HG02759 (cell line): Measurements from ENCODE around the gene SRPK2.
A peak's percentile ranks its signal among the peaks of the same experiment; 100 is the strongest.

Experiments used
- ATAC-seq: cut with Tn5 transposase; IDR thresholded peaks from one replicate; pipeline ENCODE4 v1.9.1; 2021; ENCODE audit warnings: mild to moderate bottlenecking, moderate library complexity; ENCODE audit not compliant: unreplicated experiment

The SRPK2 gene

GRCh38 chr7:105107458-105107857, 281.3 kb downstream of the SRPK2 start:
- ATAC-seq = no peak

- no peak for ATAC-seq
Measured at GRCh38 chr7:105106473-105106872, 282.2 kb downstream of the SRPK2 start.

- no peak for ATAC-seq
Measured at GRCh38 chr7:105105579-105105978, 283.1 kb downstream of the SRPK2 start.

- ATAC-seq = no peak
Measured at GRCh38 chr7:105102557-105103352, 286.0 kb downstream of the SRPK2 start.

GRCh38 chr7:105101864-105102263, 286.9 kb downstream of the SRPK2 start:
- ATAC-seq = no peak

- peak; percentile 81 for ATAC-seq
Measured at GRCh38 chr7:105098863-105099515, 289.7 kb downstream of the SRPK2 start.

- no peak for ATAC-seq
Measured at GRCh38 chr7:105097619-105098018, 291.1 kb downstream of the SRPK2 start.

- no peak for ATAC-seq
Measured at GRCh38 chr7:105096306-105096705, 292.4 kb downstream of the SRPK2 start.

GRCh38 chr7:105094966-105095365, 293.8 kb downstream of the SRPK2 start:
- no peak for ATAC-seq

- ATAC-seq = no peak
Measured at GRCh38 chr7:105088456-105088855, 300.3 kb downstream of the SRPK2 start.

GRCh38 chr7:105087981-105088380, 300.7 kb downstream of the SRPK2 start:
- no peak for ATAC-seq

GRCh38 chr7:105086850-105087249, 301.9 kb downstream of the SRPK2 start:
- no peak for ATAC-seq

- no peak for ATAC-seq
Measured at GRCh38 chr7:105084581-105084980, 304.1 kb downstream of the SRPK2 start.

- no peak for ATAC-seq
Measured at GRCh38 chr7:105079348-105079747, 309.4 kb downstream of the SRPK2 start.

GRCh38 chr7:105073143-105073542, 315.6 kb downstream of the SRPK2 start:
- ATAC-seq = no peak

GRCh38 chr7:105068886-105069285, 319.8 kb downstream of the SRPK2 start:
- ATAC-seq = no peak

- no peak for ATAC-seq
Measured at GRCh38 chr7:105067691-105068090, 321.0 kb downstream of the SRPK2 start.
